ENCODE results near the gene RBM23.
"Not testable (repeated sequence)": the region's sequence is repeated elsewhere in the genome, so short reads cannot be mapped to it uniquely, and the experiment has no call there.

Gene RBM23

GRCh38 chr14:22918804-22919600 is at the start of gene RBM23:
RBM23 (minus strand) TSS chr14:22919149.
- DNase-seq: peak; percentile 99 to 100

- DNase-seq: no peak
These were observed 47.9 kb upstream of the RBM23 start for GRCh38 chr14:22966783-22967269.

- not testable (repeated sequence) for DNase-seq
These were observed 47.2 kb upstream of the RBM23 start for GRCh38 chr14:22965916-22966782.

GRCh38 chr14:22962061-22962676 is 43.2 kb upstream of the RBM23 start:
- no peak for DNase-seq

- DNase-seq: no peak
These were observed 37.0 kb upstream of the RBM23 start for GRCh38 chr14:22955702-22956569.

- DNase-seq: no peak
These were observed 33.5 kb upstream of the RBM23 start for GRCh38 chr14:22952418-22952817.

GRCh38 chr14:22951795-22952194 is 32.8 kb upstream of the RBM23 start:
- DNase-seq: not testable (repeated sequence)

GRCh38 chr14:22945642-22946041 is 26.7 kb upstream of the RBM23 start:
- no peak for DNase-seq

- no peak for DNase-seq
These were observed 20.7 kb upstream of the RBM23 start for GRCh38 chr14:22939684-22940083.

- DNase-seq: no peak
These were observed 16.2 kb upstream of the RBM23 start for GRCh38 chr14:22935156-22935555.

GRCh38 chr14:22932146-22932545 is 13.2 kb upstream of the RBM23 start:
- no peak for DNase-seq

- peak in 1 of 2 experiments; percentile 58 for DNase-seq
These were observed 11.0 kb upstream of the RBM23 start for GRCh38 chr14:22929961-22930364.

- peak; percentile 99 for DNase-seq
These were observed 10.4 kb upstream of the RBM23 start, which contains the start of gene PRMT5 for GRCh38 chr14:22929104-22929960. PRMT5 (minus strand) TSS chr14:22929376; CDS start chr14:22929361, 15 bp downstream.

GRCh38 chr14:22928237-22929103 is 9.5 kb upstream of the RBM23 start:
- no peak for DNase-seq

GRCh38 chr14:22926316-22926715 is 7.4 kb upstream of the RBM23 start:
- DNase-seq: no peak

GRCh38 chr14:22925513-22925912 is 6.6 kb upstream of the RBM23 start:
- no peak for DNase-seq

GRCh38 chr14:22923746-22924145 is 4.8 kb upstream of the RBM23 start:
- DNase-seq: no peak

GRCh38 chr14:22922294-22922693 is 3.3 kb upstream of the RBM23 start:
- no peak for DNase-seq

- DNase-seq: no peak
These were observed 1.7 kb upstream of the RBM23 start for GRCh38 chr14:22920697-22921096.

- DNase-seq: no peak
These were observed 612 bp upstream of the RBM23 start for GRCh38 chr14:22919601-22919921.

All from NCI-H526 (cell line).